WTC11 (cell line): ENCODE data around the gene CPNE5. TPM values are rescaled to one million over a fixed set of nuclear protein-coding genes. Genes with fewer than 3 reads are reported as not detected.

Source experiments
- ATAC-seq: fragments of 200-7000 bp; cut with Tn5 transposase; 2 replicates; pipeline ENCODE4 v1.10.0; 2021; ENCODE audit warnings: mild to moderate bottlenecking, moderate library complexity
- CTCF ChIA-PET: fragments of 300-600 bp; sonication (Branson Sonifier 250); formaldehyde crosslinking; loops from one replicate; lab custom pipeline; 2021; ENCODE audit warnings: antibody characterized with exemption; lab: Charles Lee
- POLR2A ChIA-PET: fragments of 350-600 bp; sonication (Branson Sonifier 250); formaldehyde crosslinking; loops from one replicate; lab custom pipeline; 2021; ENCODE audit warnings: antibody characterized with exemption; lab: Charles Lee
- DNase-seq: peaks from one replicate; pipeline ENCODE4 v3.0.0; 2021; ENCODE audit warnings: low spot score
- H3K27ac Mint-ChIP-seq: 2 replicates; pipeline ENCODE4 v1.8.0; 2021; ENCODE audit warnings: mixed read lengths
- H3K27me3 Mint-ChIP-seq: 2 replicates; pipeline ENCODE4 v1.8.0; 2021; ENCODE audit warnings: low read depth, mild to moderate bottlenecking, moderate library complexity, mixed read lengths
- H3K36me3 Mint-ChIP-seq: 2 replicates; pipeline ENCODE4 v1.8.0; 2021; ENCODE audit warnings: mixed read lengths
- H3K4me1 Mint-ChIP-seq: 2 replicates; pipeline ENCODE4 v1.8.0; 2022; ENCODE audit warnings: mixed read lengths
- H3K4me3 Mint-ChIP-seq: 2 replicates; pipeline ENCODE4 v1.8.0; 2021; ENCODE audit warnings: mild to moderate bottlenecking, moderate library complexity, mixed read lengths
- H3K9me3 Mint-ChIP-seq: 2 replicates; pipeline ENCODE4 v1.8.0; 2021; ENCODE audit warnings: mixed read lengths
- AR ChIP-seq: fragments of 250-450 bp; sonication (Bioruptor Pico); IDR thresholded peaks from 2 replicates; pipeline ENCODE4 v1.9.0; 2021; ENCODE audit warnings: mild to moderate bottlenecking
- ATF6 ChIP-seq: sonication (generic); formaldehyde crosslinking; IDR thresholded peaks from 2 replicates; pipeline ENCODE4 v1.8.1; 2023; ENCODE audit warnings: mild to moderate bottlenecking, missing genetic modification reagents
- FOXJ3 ChIP-seq: sonication (generic); formaldehyde crosslinking; IDR thresholded peaks from 2 replicates; pipeline ENCODE4 v1.9.0; 2021; ENCODE audit warnings: missing genetic modification reagents, mild to moderate bottlenecking, borderline replicate concordance
- GTF2I ChIP-seq: fragments of 250-450 bp; sonication (Bioruptor Pico); conservative IDR thresholded peaks from 2 replicates; pipeline ENCODE4 v1.4.0; 2021; ENCODE audit warnings: mild to moderate bottlenecking
- HMGXB4 ChIP-seq: sonication (generic); formaldehyde crosslinking; IDR thresholded peaks from 2 replicates; pipeline ENCODE4 v1.8.1; 2023; ENCODE audit warnings: mild to moderate bottlenecking, moderate library complexity, missing genetic modification reagents
- JAZF1 ChIP-seq: fragments of 250-450 bp; sonication (Bioruptor Pico); IDR thresholded peaks from 2 replicates; pipeline ENCODE4 v1.9.0; 2021; ENCODE audit warnings: moderate library complexity, mild to moderate bottlenecking, inconsistent platforms
- MYBL2 ChIP-seq: sonication (generic); formaldehyde crosslinking; IDR thresholded peaks from 2 replicates; pipeline ENCODE4 v1.8.1; 2023; ENCODE audit warnings: mild to moderate bottlenecking, moderate library complexity, missing genetic modification reagents
- NFYB ChIP-seq: sonication (generic); formaldehyde crosslinking; conservative IDR thresholded peaks from 2 replicates; pipeline ENCODE4 v1.8.0; 2022; ENCODE audit warnings: low read depth, missing genetic modification reagents
- NR1H2 ChIP-seq: sonication (generic); formaldehyde crosslinking; IDR thresholded peaks from 2 replicates; pipeline ENCODE4 v1.9.0; 2021; ENCODE audit warnings: mild to moderate bottlenecking, moderate library complexity, missing genetic modification reagents
- OVOL2 ChIP-seq: fragments of 250-450 bp; sonication (Bioruptor Pico); IDR thresholded peaks from 2 replicates; pipeline ENCODE4 v1.9.0; 2021; ENCODE audit warnings: mild to moderate bottlenecking, borderline replicate concordance
- USF1 ChIP-seq: sonication (generic); formaldehyde crosslinking; IDR thresholded peaks from 2 replicates; pipeline ENCODE4 v1.8.0; 2022; ENCODE audit warnings: mild to moderate bottlenecking, missing genetic modification reagents
- ZNF121 ChIP-seq: sonication (generic); formaldehyde crosslinking; IDR thresholded peaks from 2 replicates; pipeline ENCODE4 v1.8.0; 2023; ENCODE audit warnings: missing genetic modification reagents
- ZNF138 ChIP-seq: sonication (generic); formaldehyde crosslinking; conservative IDR thresholded peaks from 2 replicates; pipeline ENCODE4 v1.8.1; 2022; ENCODE audit warnings: mild to moderate bottlenecking, moderate library complexity, missing genetic modification reagents
- ZNF232 ChIP-seq: sonication (generic); formaldehyde crosslinking; IDR thresholded peaks from 2 replicates; pipeline ENCODE4 v1.8.0; 2022; ENCODE audit warnings: mild to moderate bottlenecking, missing genetic modification reagents
- ZNF281 ChIP-seq: sonication (generic); formaldehyde crosslinking; IDR thresholded peaks from 2 replicates; pipeline ENCODE4 v1.8.0; 2023; ENCODE audit warnings: mild to moderate bottlenecking, missing genetic modification reagents
- ZNF423 ChIP-seq: fragments of 250-450 bp; sonication (Bioruptor Pico); IDR thresholded peaks from 2 replicates; pipeline ENCODE4 v2.1.2; 2022; ENCODE audit warnings: mild to moderate bottlenecking, moderate library complexity
- ZNF532 ChIP-seq: fragments of 250-450 bp; sonication (Bioruptor Pico); IDR thresholded peaks from 2 replicates; pipeline ENCODE4 v1.9.0; 2021; ENCODE audit warnings: mild to moderate bottlenecking, borderline replicate concordance
- total RNA-seq: library from RNA; stranded (reverse); gene quantifications from 3 replicates; pipeline ENCODE4 v1.2.3, GENCODE V29; 2021

Gene CPNE5
- total RNA-seq, 1 experiment from 2014 or later, result 0.44 TPM

GRCh38 chr6:36832313-36832712 lies 6.9 kb downstream of the CPNE5 start:
- no peak overlapping the region for H3K27ac Mint-ChIP-seq
- TF ChIP-seq USF1 (no peak), OVOL2 (CRISPR knock-in tag) (no peak), MYBL2 (no peak), GTF2I (CRISPR knock-in tag) (no peak; the same call in 1 of the 2 replicates), NFYB (CRISPR knock-in tag) (no peak), ZNF423 (CRISPR knock-in tag) (no peak), ZNF121 (CRISPR knock-in tag) (no peak), ZNF281 (CRISPR knock-in tag) (no peak), ZNF232 (CRISPR knock-in tag) (no peak), NR1H2 (no peak), AR (CRISPR knock-in tag) (no peak), FOXJ3 (CRISPR knock-in tag) (no peak), ZNF138 (CRISPR knock-in tag) (no peak), JAZF1 (CRISPR knock-in tag) (no peak), ZNF532 (CRISPR knock-in tag) (no peak), HMGXB4 (CRISPR knock-in tag) (no peak), ATF6 (CRISPR knock-in tag) (no peak)
- TF ChIP-seq, all 79 proteins: peak for 0
- Mint-ChIP-seq H3K4me1 (peaks cover 23% of the 10 kb centered on the region), H3K9me3 (peaks cover 15% of the 10 kb centered on the region), H3K4me3 (no peak overlapping the region), H3K36me3 (no peaks in the 10 kb centered on the region), H3K27me3 (peaks cover 21% of the 10 kb centered on the region)
- ATAC-seq, result no peak
- ChIA-PET CTCF (interaction anchor here (0.9 to 1.5 kb wide), 3 partner anchors 19 to 50 kb away, joined by 3 to 5 read pairs (median 3); no protein-coding TSS in a partner anchor), POLR2A (no interaction called here)
- DNase-seq, result no peak
